ENCODE data around the gene KIAA0513.
"Not testable (repeated sequence)": the region's sequence is repeated elsewhere in the genome, so short reads cannot be mapped to it uniquely, and the experiment has no call there.

Gene KIAA0513

DNA sequence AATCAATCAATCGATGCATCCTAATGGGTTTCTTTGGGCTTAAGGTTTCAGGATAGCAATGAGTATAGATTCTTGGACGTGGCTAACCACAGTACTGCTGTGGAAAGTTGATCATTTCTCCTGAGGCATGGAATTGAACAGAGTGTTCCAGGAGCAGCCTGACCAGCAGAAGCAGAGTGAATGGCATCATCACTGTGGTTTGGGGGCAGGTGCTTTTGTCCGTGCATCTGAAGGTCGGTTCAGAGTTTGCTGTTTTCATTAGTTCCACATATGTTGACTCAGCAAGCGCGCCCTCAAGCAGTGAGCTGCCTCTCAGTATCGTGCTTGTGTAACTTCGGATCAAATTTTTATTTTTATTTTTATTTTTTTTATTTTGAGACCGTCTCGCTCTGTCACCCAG is 24.9 kb downstream of the KIAA0513 start:
- no peak for DNase-seq

DNA sequence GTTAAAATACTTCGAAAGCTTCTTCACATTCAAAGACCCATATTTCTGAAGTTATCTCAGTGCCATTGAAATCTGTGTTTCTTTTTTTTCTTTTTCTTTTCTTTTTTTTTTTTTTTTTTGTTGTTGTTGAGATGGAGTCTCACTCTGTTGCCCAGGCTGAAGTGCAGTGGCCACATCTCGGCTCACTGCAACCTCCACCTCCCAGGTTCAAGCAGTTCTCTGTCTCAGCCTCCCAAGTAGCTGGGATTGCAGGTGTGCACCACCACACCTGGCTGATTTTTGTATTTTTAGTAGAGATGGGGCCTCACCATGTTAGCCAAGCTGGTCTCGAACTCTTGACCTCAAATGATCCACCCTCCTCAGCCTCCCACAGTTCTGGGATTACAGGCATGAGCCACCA is 26.7 kb downstream of the KIAA0513 start:
- not testable (repeated sequence) for DNase-seq

DNA sequence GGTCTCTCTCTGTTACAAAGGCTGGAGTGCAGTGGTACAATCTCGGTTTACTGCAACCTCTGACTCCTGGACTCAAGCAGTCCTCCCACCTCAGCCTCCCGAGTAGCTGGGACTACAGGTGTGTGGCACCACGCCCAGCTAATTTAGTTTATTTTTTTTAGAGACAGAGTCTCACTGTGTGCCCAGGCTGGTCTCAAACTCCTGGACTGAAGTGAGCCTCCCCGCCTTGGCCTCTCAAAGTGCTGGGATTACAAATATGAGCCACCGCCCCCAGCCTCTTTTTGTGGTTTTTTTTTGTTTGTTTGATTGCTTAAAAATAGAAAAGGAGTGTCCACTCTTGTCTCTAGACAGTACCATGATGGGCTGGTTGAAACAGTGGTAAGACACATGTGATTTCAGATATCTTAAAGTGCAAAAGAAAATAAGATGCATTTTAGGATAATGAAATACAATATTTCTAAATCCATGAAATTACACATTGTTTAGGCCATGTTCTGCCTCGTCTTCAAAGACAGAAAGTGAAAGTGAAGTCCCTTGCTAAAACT is 27.4 kb downstream of the KIAA0513 start:
- DNase-seq = no peak

DNA sequence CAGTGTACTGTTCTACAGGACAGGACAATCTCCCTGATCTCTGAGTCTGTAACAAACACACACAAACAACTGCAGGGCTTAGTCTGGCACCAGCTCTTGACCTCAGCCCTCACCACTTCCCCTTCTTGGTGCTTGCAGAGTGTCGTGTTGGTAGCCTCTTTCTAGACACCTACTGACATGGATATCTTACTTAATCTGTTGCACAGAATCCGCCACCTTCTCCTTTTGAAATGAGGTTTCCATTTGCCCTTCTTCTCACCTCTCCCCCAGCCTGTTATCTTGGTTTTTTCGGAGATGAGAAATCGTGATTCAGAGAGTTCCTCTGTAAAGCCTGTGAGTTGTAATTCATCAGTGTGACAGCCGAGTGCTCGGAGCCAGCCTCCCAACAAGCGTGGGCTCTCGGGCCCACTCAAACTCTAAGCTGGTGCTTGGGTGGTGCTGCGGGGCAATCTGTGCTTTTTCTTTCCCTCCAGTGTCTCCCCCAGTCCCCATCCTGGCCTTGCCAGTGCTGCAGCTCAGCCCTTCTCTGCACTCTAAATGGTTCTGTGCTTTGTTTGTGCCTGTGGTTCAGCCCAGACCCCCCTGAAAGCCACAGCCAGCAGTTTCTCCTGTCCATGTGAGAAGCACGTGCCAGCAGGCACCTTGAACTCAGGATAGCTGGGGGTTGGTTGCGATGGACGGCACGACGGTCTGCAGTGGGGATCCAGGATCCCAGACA is 28.1 kb downstream of the KIAA0513 start:
- no peak for DNase-seq

DNA sequence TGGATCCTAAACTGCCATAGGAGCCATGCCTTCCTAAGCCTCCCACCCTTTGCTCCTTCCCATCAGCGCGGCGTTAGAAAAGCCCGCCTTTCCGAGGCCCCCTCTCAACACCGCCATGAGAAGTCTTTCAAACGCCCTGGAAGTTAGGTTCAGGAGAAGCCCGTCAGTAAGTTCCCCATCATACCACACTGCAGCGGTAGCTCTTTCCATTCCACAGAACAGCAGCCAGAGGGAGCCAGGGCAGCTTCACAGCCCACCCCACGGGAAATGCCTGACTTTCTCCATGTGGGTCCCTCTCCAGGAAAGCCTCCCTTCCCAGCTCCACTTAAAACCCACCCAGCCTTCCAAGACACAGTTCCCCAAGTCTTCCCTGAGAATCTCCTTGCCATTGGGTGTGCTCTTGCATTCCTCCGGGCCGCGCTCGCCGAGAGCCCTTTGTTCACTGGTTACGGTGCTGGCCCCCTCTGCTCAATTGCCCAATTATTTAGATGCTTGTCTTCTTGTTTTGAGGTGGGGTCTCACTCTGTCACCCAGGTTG is 28.7 kb downstream of the KIAA0513 start:
- no peak for DNase-seq

DNA sequence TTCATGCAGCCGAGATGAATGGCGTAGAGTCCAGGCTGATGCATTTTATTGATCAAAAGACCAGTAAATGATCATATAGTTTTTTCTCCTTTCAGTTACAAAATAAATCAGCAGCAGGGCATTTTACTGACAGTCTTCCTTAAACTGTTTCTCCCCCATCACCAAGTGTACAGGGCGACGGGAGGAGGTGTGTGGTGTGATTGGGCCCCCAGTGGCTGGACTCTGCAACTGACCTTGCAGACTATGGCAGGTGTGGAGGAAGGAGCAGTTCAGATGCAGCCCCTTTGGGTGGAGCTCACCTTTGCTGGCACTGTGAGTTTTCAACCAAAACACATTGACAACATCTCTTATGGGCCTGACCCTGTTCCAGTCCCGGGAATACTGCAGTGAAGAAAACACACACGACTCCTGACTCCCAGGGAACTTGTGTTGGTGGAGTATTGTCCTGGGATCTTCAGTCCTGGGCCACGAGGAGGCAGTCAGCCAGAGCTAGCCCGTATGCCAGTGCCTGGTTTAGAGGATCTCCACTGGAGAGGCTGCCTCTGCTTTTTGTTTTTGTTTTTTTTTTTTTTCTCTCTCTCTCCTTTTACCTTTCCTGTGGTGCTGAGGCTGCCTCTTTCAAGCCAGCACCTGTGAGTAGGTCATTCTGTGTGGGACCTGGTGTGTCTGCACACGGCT is 29.8 kb downstream of the KIAA0513 start:
- DNase-seq = no peak

DNA sequence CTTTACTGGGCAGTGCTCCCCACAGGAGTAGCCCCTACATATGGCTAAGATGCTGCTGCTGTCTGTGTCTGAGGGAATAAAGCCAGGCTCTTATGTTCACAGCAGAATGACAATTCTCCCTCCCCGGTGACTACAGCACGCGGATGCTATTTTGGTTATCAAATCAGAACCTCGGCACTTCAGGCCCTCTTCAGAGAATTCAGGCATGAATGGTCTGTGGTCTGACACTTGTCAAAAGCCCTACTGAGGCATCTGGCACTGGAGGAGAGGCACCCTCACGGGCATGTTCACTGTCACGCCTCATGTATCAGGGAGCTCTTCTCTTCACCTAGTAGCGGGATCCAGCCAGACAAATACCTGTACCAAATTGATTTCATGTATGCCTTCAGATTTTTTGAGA is 30.4 kb downstream of the KIAA0513 start:
- DNase-seq = peak; percentile 24

DNA sequence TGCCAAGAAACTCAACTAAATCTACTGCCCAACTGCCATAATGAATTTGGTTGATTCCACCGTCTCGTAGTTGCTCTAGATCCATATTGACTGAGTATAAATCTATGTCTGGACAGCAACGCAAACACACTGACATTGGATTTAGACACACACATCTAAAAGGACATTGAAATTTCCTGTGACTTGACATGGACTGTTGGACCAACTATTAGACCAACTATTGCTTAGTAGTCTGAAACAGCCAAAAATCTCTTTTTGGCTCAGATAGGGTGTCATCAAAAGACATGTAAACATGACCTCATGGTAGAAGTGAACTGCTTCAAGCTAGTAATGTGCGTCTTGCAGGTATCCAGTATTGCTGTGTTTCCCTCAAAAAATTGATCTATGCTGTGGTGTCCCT is 31.3 kb downstream of the KIAA0513 start:
- DNase-seq = no peak

DNA sequence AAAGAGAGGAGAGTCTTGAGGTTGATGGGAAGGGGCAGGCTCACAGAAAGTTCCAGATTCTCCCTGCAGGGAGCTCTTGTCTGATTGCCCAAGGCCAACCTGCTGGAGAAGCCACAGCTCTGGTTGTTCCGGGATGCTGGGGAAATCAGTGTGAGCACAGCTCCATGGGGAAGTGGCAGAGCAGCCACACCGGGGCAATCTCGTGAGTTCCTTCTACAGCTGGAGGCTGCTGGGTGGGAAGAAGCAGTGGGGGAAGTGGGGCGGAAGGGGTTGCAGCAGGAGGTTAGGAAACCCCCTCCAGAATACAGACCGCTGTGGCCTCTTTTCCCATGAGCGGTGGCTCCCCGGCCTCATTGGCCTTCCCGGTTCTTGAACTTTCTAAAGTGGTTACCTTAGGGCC is 34.0 kb downstream of the KIAA0513 start:
- DNase-seq = no peak

DNA sequence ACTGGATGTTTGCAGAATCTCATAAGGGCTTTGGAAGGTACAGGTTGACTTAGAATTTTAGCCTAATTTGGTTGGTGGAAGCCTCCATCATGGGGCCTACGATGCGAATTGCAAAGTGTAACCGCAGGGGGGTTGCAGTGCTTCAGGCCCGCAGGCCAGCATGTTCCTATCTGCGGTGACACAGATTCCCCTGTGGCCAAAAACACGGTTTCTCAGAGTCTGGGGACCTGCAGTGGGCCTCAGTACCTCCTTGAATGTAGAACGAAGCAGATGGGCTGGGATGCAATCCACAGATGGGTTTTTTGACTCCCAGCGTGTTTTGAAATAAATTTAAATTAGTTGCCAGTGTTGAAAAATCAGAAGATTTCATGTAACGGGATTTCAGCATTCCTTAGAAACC is 34.7 kb downstream of the KIAA0513 start:
- DNase-seq = no peak

DNA sequence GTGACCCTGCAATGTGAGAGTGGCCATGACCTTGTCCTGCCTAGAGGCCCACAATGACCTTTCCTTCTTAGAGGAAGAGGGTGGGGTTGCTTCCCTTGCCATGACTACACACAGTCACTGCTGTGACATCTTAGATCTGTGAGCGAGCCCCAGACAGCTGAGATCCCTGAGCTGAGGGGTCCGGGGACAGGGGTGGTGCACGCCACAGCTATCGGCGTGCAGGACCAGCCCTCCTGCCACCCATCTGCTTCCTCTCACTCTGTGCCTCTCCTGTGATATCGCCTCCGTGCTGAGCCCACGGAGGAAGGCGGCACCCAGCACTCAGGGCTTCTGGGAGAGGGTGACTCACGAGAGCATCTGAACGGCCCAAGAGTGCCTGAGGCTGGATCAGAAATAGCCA is 35.2 kb downstream of the KIAA0513 start:
- no peak for DNase-seq

DNA sequence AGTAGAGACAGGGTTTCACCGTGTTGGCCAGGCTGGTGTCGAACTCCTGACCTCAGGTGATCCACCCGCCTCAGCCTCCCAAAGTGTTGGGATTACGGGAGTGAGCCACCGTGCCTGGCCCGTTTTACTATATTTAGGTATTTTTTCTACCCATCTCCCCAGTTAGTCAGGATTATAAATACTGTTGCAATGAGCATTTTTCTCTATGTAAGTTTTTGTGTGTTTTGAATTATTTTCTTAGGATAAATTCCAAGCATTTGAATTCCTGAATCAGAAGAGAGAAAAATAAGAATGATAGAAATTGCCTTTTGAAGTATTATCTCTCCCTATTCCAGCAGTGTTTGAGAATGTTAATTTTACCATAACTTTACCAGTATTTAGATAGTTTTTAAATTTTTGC is 36.6 kb downstream of the KIAA0513 start:
- DNase-seq = no peak

DNA sequence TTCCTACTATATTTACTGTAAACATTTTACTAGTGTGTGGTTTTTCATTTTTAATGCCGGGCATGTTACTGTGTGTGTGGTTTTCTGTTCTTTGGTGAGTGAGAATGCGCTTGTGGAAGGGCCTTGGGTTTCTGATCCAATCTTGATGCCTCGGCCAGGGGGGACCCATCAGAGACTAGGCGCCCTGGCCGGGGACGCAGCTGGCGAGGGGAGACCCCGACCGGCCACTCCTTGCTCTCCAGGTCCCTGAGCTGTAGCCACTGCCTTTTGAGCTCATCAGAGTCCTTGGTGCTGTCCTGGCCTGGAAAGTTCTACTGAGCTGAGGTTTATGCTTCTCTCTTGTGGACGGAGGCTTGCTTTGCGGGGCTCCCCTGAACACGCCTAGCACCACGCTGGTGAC is 37.5 kb downstream of the KIAA0513 start:
- no peak for DNase-seq

DNA sequence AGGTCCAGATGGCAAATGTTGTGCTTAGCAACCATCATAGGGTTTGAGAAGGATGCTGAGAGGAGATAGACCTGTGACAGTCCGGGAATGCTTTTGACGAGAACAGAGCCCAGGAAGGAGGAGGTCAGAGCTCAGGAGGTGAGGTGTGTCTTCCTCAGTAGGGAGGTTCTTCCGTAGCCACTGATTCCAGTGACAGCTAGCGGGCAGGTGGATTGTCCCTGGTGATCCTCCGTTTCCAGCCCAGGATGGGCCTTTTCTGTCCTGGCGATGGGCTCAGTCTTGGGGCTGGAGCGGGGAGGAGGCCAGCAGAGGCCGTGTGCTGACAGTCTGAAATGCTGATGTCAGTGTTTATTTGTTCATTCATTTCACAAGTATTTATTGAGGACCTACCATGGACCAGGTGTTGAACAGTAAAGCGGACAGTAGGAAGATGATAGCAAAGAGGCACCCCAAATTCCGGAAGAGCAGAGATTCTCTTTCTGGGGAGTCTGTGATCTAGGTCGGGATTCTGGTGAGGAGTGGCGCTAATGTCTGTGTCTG is 38.8 kb downstream of the KIAA0513 start:
- DNase-seq = no peak

DNA sequence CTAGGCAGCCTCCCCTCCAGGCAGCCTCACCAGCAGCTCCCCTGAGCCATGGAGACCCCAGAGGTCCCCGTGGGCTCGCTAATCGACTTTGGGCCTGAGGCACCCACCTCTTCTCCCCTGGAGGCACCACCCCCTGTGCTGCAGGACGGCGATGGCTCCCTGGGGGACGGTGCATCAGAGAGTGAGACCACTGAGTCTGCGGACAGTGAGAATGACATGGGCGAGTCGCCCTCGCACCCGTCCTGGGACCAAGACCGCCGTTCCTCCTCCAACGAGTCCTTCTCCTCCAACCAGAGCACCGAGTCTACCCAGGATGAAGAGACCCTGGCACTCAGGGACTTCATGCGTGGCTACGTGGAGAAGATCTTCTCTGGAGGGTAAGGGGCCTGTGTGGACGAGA is 39.4 kb downstream of the KIAA0513 start:
- no peak for DNase-seq

DNA sequence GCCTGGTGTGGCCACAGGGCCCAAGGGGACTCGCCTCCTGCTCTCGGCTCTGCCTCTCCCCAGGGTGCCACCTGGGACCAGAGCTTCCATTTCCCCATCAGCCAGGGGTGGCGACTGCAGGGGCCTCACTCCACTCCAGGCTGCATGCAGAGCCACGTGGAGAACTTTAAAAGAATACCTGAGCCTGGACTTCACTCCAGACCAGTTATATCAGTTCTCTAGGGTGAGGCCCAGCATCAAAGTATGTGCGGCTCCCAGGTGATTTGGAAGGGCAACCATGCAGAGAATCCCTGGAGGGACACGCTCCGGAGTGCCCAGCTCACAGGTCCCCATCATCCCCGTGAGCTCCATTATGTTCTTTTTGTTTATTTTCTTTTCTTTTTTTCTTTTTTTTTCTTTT is 39.8 kb downstream of the KIAA0513 start:
- DNase-seq = no peak

DNA sequence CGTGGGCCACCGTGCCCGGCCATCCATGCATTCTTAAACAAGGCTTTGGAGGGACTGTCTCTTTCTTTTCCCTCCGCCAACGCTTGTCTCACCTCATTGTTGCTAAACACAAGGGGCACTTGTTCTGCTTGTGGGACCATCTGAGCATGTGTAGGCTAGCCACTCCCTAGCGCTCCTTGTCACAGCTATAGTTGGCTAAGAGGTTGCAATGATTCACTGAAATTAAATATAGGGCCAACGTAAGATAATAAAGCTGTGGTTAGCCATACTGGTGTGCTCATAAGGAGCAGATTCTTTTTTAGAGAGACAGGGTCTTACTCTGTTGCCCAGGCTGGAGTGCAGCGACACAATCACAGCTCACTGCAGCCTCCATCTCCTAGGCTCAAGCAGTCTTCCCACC is 41.2 kb downstream of the KIAA0513 start:
- DNase-seq = no peak

DNA sequence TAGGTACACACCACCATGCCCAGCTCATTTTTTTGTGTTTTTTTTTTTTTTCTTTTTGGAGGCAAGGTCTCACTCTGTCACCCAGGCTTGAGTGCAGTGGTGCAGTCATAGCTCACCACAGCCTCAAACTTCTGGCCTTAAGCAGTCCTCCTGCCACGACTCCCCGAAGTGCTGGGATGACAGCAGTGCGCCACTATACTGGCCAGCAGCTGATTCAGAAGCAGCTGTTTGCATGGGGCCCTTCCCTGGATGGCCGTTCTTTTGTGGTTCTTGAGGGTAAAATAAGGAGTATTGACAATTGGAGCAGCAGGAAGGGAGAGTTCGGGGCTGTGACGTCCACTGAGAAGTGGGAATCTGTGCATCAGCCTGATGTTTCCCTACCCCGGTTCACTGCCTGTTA is 41.6 kb downstream of the KIAA0513 start:
- no peak for DNase-seq

DNA sequence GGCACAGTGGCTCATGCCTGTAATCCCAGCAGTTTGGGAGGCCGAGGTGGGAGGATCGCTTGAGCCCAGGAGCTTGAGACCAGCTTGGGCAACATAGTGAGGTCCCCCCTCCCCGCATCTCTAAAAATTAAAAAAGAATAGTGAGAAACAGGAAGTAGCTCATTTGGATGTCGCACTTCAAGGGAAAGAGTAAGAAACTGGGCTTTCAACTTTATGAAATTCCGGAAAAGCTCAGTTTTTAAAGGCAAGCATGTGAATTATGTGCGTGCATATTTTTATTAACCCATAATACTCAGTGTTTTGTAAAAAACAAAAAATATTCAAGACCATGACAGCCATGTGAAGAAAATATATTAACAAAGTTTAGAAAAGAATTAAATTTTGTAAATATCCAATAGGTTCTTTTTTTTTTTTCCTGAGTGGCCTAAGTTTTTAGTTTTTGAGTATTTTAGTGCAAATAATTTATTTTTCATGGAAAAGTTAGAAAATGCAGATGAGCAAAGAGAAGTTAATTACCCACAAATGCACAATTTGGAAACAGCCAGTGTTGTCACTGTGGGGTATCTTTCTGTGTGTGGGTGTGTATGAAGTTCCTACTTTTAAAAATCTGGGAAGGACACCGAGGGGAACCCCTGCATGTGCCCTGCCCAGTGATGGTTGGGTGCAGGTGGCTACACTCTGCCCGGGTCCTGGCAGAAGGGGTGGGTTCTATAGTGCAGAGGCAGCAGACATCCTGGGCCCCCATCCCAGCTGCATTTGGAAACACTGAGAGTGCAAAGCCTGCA is 44.7 kb downstream of the KIAA0513 start:
- DNase-seq = no peak

DNA sequence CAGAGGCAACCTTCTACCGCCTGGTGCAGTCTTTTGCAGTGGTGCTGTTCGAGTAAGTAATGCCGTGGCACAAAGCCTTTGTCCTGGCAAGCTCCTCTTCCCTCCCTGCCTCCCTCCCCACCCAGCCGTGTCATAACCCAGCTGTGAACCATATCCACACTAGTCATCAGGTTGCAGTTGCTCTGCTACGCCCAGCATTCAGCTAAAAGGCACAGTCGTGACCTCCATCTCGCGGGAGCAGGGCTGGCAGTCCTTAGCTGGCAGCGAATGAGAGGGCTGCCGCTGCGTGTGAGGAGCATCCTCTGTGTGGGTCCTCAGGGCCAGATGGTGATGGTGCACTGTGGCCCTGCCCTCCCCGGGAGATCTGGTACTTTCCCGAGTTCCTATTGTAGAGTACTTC is 45.4 kb downstream of the KIAA0513 start:
- no peak for DNase-seq

DNA sequence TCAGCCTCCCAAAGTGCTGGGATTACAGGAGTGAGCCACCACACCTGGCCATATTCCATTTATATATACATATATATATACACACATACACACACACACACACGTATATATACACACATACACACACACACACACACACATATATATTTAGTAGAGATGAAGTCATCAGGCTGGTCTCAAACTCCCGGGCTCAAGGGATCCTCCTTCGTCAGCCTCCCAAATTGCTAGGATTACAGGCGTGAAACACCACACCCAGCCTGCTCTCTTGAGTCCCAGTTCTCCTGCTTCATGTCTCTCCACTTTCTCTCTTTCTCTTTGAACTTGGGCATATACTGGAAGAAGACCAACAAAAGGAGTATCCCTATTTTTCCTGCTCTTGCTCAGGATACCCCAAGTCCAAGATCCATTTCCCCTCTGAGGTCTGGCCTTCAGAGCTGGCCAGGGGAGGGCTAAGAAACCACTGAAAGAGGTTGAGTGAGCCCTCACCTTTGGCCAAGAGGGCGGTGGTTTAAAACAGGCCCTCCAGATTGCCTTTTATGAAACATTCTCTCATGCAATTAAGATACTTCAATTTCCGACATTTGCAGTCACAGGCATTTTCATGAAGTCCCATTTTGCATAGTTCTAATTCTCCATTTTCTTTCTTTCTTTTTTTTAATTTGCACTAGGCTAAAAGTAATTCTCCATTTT is 46.8 kb downstream of the KIAA0513 start:
- no peak for DNase-seq

DNA sequence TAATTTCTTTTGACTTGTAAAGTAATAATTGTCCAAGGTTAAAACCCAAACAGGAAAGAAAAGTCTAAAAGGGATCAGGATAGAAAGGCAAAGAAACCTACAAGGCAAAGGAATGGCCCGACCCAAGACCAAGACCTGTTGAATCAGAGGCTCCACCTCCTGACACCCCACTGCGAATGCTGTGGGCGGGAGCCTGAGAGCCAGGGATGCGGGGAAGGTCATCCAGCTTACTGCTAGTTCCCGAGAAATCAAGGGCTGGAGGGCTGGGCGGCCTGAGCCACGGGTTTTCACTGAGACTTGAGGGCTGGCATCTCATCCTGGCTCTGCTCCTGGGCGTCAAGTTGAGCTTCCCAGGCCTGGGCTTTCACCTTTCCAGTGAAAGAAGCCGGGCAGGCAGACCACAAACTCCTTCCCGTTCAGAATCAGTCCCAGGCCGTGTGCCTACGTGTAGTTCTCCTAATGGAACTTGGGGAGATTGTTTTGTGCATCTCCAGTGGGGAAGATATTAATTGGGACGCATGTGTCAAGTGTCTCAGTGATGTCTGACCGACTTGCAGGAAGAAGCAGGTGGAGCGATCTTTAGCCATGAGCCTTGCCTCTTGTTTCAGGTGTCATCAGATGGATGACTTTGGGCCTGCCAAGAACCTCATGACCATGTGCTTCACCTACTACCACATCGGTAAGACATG is 47.8 kb downstream of the KIAA0513 start:
- no peak for DNase-seq
